Muscle layer of duodenum (tissue), 2 donors: ENCODE measurements around the gene GIT1.

Source experiments
- H3K27ac ChIP-seq: one replicate; pipeline ENCODE4 v1.7.0; 2013; ENCODE audit warnings: mild to moderate bottlenecking, low read length
- H3K27me3 ChIP-seq: one replicate; pipeline ENCODE4 v1.7.0; 2013; ENCODE audit warnings: low read depth, mild to moderate bottlenecking, control low read depth, low read length
- H3K36me3 ChIP-seq, 2 donors: one replicate each; pipeline ENCODE4 v1.7.0; 2013; ENCODE audit warnings: low read length in 2 of 2, control low read depth in 1 of 2, mild to moderate bottlenecking in 1 of 2; ENCODE audit not compliant: insufficient read depth in 2 of 2, control insufficient read depth in 1 of 2
- H3K4me1 ChIP-seq, 2 donors: one replicate each; pipeline ENCODE4 v1.7.0; 2013; ENCODE audit warnings: low read length in 2 of 2, mild to moderate bottlenecking in 2 of 2, control low read depth in 1 of 2, moderate library complexity in 1 of 2; ENCODE audit not compliant: insufficient read depth in 2 of 2, control insufficient read depth in 1 of 2
- H3K4me3 ChIP-seq, 2 donors: one replicate each; pipeline ENCODE4 v1.7.0; 2013; ENCODE audit warnings: low read length in 2 of 2, low read depth in 1 of 2, mild to moderate bottlenecking in 1 of 2
- H3K9me3 ChIP-seq, 2 donors: one replicate each; pipeline ENCODE4 v1.7.0; 2013; ENCODE audit warnings: low read length in 2 of 2, control low read depth in 1 of 2, mild to moderate bottlenecking in 1 of 2; ENCODE audit not compliant: control insufficient read depth in 1 of 2
- donor health status: healthy.

The GIT1 gene

GRCh38 chr17:29573871-29574731 lies 15.3 kb downstream of the GIT1 start:
- H3K9me3 ChIP-seq, result no peaks in the 10 kb centered on the region
- no peak overlapping the region for H3K27ac ChIP-seq
- H3K36me3 ChIP-seq, result peaks cover 9 to 49% of the 10 kb centered on the region in 2 donors
- no peaks in the 10 kb centered on the region for H3K27me3 ChIP-seq
- H3K4me3 ChIP-seq, result no peak overlapping the region
- H3K4me1 ChIP-seq, result peaks cover 5 to 39% of the 10 kb centered on the region in 2 donors

GRCh38 chr17:29573558-29573869 lies 15.9 kb downstream of the GIT1 start:
- Histone ChIP-seq H3K9me3 (no peaks in the 10 kb centered on the region), H3K27ac (no peak overlapping the region), H3K36me3 (peaks cover 9 to 49% of the 10 kb centered on the region in 2 donors), H3K27me3 (no peaks in the 10 kb centered on the region), H3K4me1 (peaks cover 5 to 43% of the 10 kb centered on the region in 2 donors), H3K4me3 (no peak overlapping the region)

GRCh38 chr17:29572691-29573557 lies 16.5 kb downstream of the GIT1 start:
- H3K27ac ChIP-seq, result no peak overlapping the region
- H3K36me3 ChIP-seq, result peaks cover 5 to 43% of the 10 kb centered on the region in 2 donors
- peak overlapping the region in 1 of 2 donors; percentile 54 for H3K4me3 ChIP-seq
- H3K9me3 ChIP-seq, result no peaks in the 10 kb centered on the region
- H3K27me3 ChIP-seq, result no peaks in the 10 kb centered on the region
- peaks cover 5 to 38% of the 10 kb centered on the region in 2 donors for H3K4me1 ChIP-seq

- Histone ChIP-seq H3K4me3 (peak overlapping the region in 1 of 2 donors; percentile 54), H3K36me3 (peaks cover 5 to 35% of the 10 kb centered on the region in 2 donors), H3K9me3 (no peaks in the 10 kb centered on the region), H3K4me1 (peaks cover 5 to 30% of the 10 kb centered on the region in 2 donors), H3K27ac (no peak overlapping the region), H3K27me3 (no peaks in the 10 kb centered on the region)
These were observed 17.4 kb downstream of the GIT1 start for GRCh38 chr17:29571883-29572681.

GRCh38 chr17:29571486-29571882 lies 18.0 kb downstream of the GIT1 start:
- Histone ChIP-seq H3K9me3 (no peaks in the 10 kb centered on the region), H3K27ac (no peak overlapping the region), H3K36me3 (peaks cover 5 to 29% of the 10 kb centered on the region in 2 donors), H3K4me3 (no peak overlapping the region), H3K27me3 (no peaks in the 10 kb centered on the region), H3K4me1 (peaks cover 5 to 32% of the 10 kb centered on the region in 2 donors)

GRCh38 chr17:29570521-29570920 lies 18.9 kb downstream of the GIT1 start:
- no peaks in the 10 kb centered on the region for H3K27me3 ChIP-seq
- H3K4me1 ChIP-seq, result peaks cover 9 to 39% of the 10 kb centered on the region in 2 donors
- peaks cover 5 to 19% of the 10 kb centered on the region in 2 donors for H3K36me3 ChIP-seq
- H3K27ac ChIP-seq, result no peak overlapping the region
- no peaks in the 10 kb centered on the region for H3K9me3 ChIP-seq
- H3K4me3 ChIP-seq, result no peak overlapping the region

GRCh38 chr17:29569245-29569950 lies 20.1 kb downstream of the GIT1 start:
- peaks cover 9 to 39% of the 10 kb centered on the region in 2 donors for H3K4me1 ChIP-seq
- no peaks in the 10 kb centered on the region for H3K27me3 ChIP-seq
- peak overlapping the region; percentile 20 for H3K27ac ChIP-seq
- H3K4me3 ChIP-seq, result peak overlapping the region; percentile 74 to 75
- no peaks in the 10 kb centered on the region for H3K9me3 ChIP-seq
- peaks cover 0 to 8% of the 10 kb centered on the region in 2 donors for H3K36me3 ChIP-seq

GRCh38 chr17:29568331-29569244 lies 20.9 kb downstream of the GIT1 start, which contains the start of gene TP53I13:
TSS of gene TP53I13 (plus strand) at chr17:29568701. CDS start at chr17:29568759, 58 bp downstream.
- H3K36me3 ChIP-seq, result no peaks in the 10 kb centered on the region
- H3K9me3 ChIP-seq, result no peaks in the 10 kb centered on the region
- no peaks in the 10 kb centered on the region for H3K27me3 ChIP-seq
- peaks cover 9 to 39% of the 10 kb centered on the region in 2 donors for H3K4me1 ChIP-seq
- peak within 1 kb of the TSS; percentile 75 to 81 for H3K4me3 ChIP-seq
- H3K27ac ChIP-seq, result peak within 1 kb of the TSS; percentile 67

- Histone ChIP-seq H3K4me3 (peak overlapping the region; percentile 75 to 81), H3K27ac (peak overlapping the region; percentile 67), H3K4me1 (peaks cover 9 to 31% of the 10 kb centered on the region in 2 donors), H3K36me3 (no peaks in the 10 kb centered on the region), H3K9me3 (no peaks in the 10 kb centered on the region), H3K27me3 (no peaks in the 10 kb centered on the region)
These were observed 21.7 kb downstream of the GIT1 start for GRCh38 chr17:29567554-29568330.
